ENCODE results near the gene GFPT1. TPM values are rescaled to one million over a fixed set of nuclear protein-coding genes. Genes with fewer than 3 reads are reported as not detected.

Gene GFPT1
- total RNA-seq, 1 donor from 2014 or later, result 52.7 TPM

DNA sequence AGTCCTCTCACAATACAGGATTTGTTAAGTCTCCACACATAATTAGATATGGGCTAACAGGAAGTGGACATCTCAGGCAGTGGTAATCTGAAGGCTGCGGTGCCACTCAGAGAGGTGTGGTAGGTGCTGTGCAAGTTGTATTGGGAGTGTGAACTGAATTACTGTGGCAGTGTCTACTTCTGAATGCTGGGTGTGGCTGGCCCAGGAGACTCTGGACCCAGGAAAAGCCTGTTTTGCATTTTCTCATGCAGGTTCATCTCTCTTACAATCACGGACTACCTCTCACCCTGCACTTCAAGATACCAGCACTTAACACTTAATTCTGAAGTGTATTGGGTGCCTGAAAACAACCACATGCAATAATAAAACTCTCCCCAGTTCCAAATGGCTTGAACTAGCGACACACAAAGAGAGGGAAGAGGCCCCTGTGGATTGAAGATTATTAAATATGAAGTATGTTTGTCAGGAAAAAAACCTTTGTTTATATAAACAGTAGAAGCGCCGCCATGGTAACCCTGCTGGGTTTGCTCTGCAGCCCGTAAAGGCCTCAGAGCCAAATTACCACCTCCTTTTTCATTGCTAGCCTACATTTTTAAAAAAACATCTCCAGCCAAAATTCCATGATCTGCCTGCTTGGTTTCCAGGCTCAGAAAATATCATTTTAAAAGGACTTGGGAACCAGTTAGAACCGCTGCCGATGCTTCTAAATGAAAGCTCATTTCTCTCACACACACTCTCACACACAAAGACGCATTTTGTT, 77.5 kb downstream of the GFPT1 start:
- Mint-ChIP-seq H3K9me3 (peaks cover 8% of the 10 kb centered on the region), H3K27me3 (ENCODE audit: low read depth) (peaks cover 21% of the 10 kb centered on the region), H3K4me1 (peaks cover 34% of the 10 kb centered on the region), H3K4me3 (no peak overlapping the region), H3K27ac (peak overlapping the region; percentile 91), H3K36me3 (peaks cover 10% of the 10 kb centered on the region)
- TF ChIP-seq, protein P1, sequence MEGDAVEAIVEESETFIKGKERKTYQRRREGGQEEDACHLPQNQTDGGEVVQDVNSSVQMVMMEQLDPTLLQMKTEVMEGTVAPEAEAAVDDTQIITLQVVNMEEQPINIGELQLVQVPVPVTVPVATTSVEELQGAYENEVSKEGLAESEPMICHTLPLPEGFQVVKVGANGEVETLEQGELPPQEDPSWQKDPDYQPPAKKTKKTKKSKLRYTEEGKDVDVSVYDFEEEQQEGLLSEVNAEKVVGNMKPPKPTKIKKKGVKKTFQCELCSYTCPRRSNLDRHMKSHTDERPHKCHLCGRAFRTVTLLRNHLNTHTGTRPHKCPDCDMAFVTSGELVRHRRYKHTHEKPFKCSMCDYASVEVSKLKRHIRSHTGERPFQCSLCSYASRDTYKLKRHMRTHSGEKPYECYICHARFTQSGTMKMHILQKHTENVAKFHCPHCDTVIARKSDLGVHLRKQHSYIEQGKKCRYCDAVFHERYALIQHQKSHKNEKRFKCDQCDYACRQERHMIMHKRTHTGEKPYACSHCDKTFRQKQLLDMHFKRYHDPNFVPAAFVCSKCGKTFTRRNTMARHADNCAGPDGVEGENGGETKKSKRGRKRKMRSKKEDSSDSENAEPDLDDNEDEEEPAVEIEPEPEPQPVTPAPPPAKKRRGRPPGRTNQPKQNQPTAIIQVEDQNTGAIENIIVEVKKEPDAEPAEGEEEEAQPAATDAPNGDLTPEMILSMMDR (IDR thresholded peaks at IDR 0.05; ENCODE audit: unreplicated experiment), result no peak
- DNase-seq (ENCODE audit: low spot score in 2 of 2, unreplicated experiment in 2 of 2), result no peak

DNA sequence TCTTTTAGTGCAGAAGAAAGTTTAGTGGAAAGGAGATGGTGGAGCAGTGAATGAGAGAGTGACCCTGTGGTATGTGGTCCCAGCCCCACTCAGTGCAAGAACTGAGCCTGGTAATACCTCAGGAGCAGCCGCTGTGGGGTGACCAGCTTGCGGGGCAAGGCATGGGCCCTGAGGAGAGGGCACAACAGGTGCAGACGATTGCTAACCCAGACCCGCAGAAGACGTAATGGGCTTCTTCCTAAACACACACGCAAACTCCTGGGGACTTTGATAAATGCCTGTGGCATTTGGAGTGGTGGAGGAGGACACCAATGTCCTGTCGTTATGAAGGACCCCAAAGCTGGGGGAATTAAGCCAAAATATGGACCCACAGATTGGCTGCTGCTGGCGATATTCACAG, 78.7 kb downstream of the GFPT1 start:
- peak overlapping the region; percentile 57 for H3K27ac Mint-ChIP-seq
- H3K27me3 Mint-ChIP-seq (ENCODE audit: low read depth), result peaks cover 29% of the 10 kb centered on the region

DNA sequence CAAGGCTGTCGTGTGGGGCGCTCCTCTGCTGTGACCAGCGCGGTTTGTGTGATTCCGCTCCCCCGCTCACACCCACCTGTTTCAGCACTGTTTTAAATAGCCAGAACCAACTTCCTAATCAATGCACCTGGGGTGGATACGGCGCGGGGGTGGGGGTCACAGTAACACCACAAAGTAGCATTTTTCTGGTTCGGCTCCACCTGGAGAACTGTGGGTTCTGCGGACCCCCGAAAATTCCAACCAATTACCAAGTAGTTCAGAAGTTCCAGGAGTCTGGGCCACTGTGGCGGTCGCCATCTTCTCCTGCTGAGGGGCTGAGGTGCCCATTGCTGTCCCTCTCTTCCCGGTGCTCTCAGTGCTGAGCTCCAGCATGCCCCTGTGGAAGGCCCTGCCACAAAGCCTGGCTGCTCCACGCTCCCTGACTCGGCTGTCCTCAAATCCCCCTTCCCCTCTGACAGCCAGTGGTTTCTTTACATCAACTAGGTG, 79.4 kb downstream of the GFPT1 start:
- Mint-ChIP-seq H3K9me3 (no peaks in the 10 kb centered on the region), H3K27me3 (ENCODE audit: low read depth) (peaks cover 31% of the 10 kb centered on the region), H3K4me1 (peaks cover 34% of the 10 kb centered on the region), H3K36me3 (no peaks in the 10 kb centered on the region), H3K4me3 (peak overlapping the region; percentile 86), H3K27ac (no peak overlapping the region)
- no peak for DNase-seq (ENCODE audit: low spot score in 2 of 2, unreplicated experiment in 2 of 2)
- TF ChIP-seq, protein P1 (IDR thresholded peaks at IDR 0.05; ENCODE audit: unreplicated experiment), result no peak

More for the DNA sequence above, 78.7 kb downstream of the GFPT1 start:
- H3K9me3 Mint-ChIP-seq, result peaks cover 7% of the 10 kb centered on the region
- H3K4me3 Mint-ChIP-seq, result no peak overlapping the region
- no peak for DNase-seq (ENCODE audit: low spot score in 2 of 2, unreplicated experiment in 2 of 2)
- H3K4me1 Mint-ChIP-seq, result peaks cover 34% of the 10 kb centered on the region
- peaks cover 6% of the 10 kb centered on the region for H3K36me3 Mint-ChIP-seq
- TF ChIP-seq, protein P1 (IDR thresholded peaks at IDR 0.05; ENCODE audit: unreplicated experiment), result no peak

DNA sequence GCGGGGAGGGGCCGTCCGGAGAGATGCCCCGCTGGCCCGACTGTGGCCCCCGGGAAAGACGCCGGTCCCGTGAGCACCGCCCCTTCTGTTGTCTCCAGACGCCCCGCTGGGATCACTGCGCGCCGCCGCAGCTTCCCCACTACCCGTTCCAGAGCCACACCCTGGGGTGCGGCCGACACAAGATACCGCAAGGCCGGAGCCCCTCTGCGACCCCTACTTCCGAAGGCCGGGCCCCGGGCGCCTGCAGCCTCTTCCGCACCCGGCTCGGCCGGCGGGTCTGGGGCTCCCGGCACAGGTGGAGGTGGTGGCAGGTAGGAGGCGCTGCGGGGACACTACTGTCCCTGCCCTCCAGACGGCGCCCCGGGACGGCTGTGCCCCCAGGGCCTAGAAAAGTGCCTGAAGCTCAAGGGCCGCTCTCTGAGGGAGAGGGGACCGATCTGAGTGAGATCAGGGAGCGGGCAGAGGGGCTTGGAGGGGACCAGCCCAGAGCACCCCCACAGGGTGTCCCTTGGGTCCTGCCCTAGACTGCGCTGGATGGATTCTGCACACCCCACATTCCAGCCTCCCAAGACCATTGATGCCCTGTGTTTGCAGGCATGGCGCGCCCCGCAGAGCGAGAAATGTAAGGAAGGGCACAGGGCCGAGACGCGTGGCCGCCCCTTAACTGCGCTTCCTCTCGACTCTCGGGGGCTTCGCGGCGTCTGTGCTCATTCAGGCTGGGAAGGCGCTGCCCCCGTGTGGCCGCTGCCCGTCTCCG, 80.0 kb downstream of the GFPT1 start:
- no peaks in the 10 kb centered on the region for H3K36me3 Mint-ChIP-seq
- peak overlapping the region; percentile 86 for H3K4me3 Mint-ChIP-seq
- peak overlapping the region; percentile 16 for H3K27ac Mint-ChIP-seq
- peaks cover 34% of the 10 kb centered on the region for H3K4me1 Mint-ChIP-seq
- TF ChIP-seq, protein P1 (IDR thresholded peaks at IDR 0.05; ENCODE audit: unreplicated experiment), result peak; percentile 79
- peak; percentile 75 to 86 for DNase-seq (ENCODE audit: low spot score in 2 of 2, unreplicated experiment in 2 of 2)
- no peaks in the 10 kb centered on the region for H3K9me3 Mint-ChIP-seq
- H3K27me3 Mint-ChIP-seq (ENCODE audit: low read depth), result peaks cover 34% of the 10 kb centered on the region

DNA sequence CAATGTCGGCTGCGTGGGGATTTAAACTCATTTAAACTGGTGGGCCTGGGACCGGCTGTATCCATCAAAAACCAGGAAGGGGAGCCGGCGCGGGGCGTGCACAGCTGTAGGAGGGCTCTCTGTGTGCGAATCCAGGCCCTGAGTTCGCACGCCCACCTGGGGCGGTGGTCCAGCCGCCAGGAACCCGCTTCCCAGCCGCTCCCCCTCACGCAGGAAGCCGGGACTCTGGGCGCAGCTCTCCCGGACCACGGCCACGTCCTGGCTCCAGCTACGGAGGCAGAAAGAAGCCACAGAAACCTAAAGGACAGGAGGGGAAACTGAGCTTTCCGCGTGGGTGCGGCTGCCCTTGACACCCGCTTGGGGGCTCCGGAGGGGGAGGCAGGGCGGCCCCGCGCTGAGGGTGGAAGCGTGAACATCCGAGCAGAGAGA, 80.6 kb downstream of the GFPT1 start:
- TF ChIP-seq, protein P1 (IDR thresholded peaks at IDR 0.05; ENCODE audit: unreplicated experiment), result no peak
- peaks cover 37% of the 10 kb centered on the region for H3K27me3 Mint-ChIP-seq (ENCODE audit: low read depth)
- peak in 1 of 2 experiments; percentile 53 for DNase-seq (ENCODE audit: low spot score in 2 of 2, unreplicated experiment in 2 of 2)

More for the DNA sequence above, 80.6 kb downstream of the GFPT1 start:
- H3K4me3 Mint-ChIP-seq, result peak overlapping the region; percentile 86
- H3K9me3 Mint-ChIP-seq, result no peaks in the 10 kb centered on the region
- H3K4me1 Mint-ChIP-seq, result peaks cover 34% of the 10 kb centered on the region
- peak overlapping the region; percentile 43 for H3K27ac Mint-ChIP-seq
- H3K36me3 Mint-ChIP-seq, result no peaks in the 10 kb centered on the region

All from mesothelial cell of epicardium (in vitro differentiated cells).